ENCODE data around the gene TANGO2.

TANGO2 gene

DNA sequence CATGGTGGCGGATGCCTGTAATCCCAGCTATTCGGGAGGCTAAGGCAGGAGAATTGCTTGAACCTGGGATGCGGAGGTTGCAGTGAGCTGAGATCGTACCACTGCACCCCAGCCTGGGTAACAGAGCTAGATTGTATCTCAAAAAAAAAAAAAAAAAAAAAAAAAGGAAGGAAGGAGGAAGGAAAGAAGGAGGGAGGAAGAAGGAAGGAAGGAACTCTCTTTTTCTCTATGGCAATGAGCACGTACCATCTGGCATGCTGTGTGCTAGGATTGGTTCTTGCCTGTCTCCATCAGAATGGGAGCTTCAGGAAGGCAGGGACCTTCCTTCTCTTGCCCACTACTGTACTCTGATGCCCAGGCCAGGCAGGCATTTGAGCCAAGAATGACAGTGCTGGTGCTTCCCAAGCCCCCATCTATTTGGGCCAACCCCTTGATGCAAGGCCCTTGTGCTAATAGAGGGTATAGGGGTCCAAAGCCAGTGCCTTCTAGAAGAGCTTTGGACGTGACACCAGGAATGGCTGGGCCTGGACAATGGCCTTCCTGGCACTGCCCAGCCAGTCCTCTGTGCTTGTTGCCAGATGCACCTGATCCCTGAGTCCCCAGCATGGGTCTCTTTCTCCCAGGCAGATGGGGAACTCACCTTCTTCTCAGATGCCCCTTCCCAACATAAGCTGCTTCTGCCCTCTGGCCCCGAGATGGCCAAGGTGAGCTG lies 48.6 kb downstream of the TANGO2 start:
- H3K27me3 Mint-ChIP-seq: no peaks in the 10 kb centered on the region
- no peak overlapping the region for H3K4me3 Mint-ChIP-seq
- H3K4me1 Mint-ChIP-seq: no peaks in the 10 kb centered on the region
- no peak for ATAC-seq
- DNase-seq: no peak
- no peaks in the 10 kb centered on the region for H3K9me3 Mint-ChIP-seq
- H3K27ac Mint-ChIP-seq: no peak overlapping the region
- no peaks in the 10 kb centered on the region for H3K36me3 Mint-ChIP-seq (ENCODE audit: low read depth)

- Mint-ChIP-seq H3K4me3 (no peak overlapping the region), H3K27me3 (no peaks in the 10 kb centered on the region), H3K27ac (no peak overlapping the region), H3K36me3 (ENCODE audit: low read depth) (no peaks in the 10 kb centered on the region), H3K4me1 (no peaks in the 10 kb centered on the region), H3K9me3 (no peaks in the 10 kb centered on the region)
- ATAC-seq (no peak), DNase-seq (no peak)
These were observed 50.6 kb downstream of the TANGO2 start for GRCh38 chr22:20071524-20071972.

- ATAC-seq (no peak), DNase-seq (no peak)
- H3K27ac Mint-ChIP-seq: no peak overlapping the region
- no peaks in the 10 kb centered on the region for H3K27me3 Mint-ChIP-seq
- H3K9me3 Mint-ChIP-seq: no peaks in the 10 kb centered on the region
- peaks cover 3% of the 10 kb centered on the region for H3K36me3 Mint-ChIP-seq (ENCODE audit: low read depth)
- peaks cover 16% of the 10 kb centered on the region for H3K4me1 Mint-ChIP-seq
- H3K4me3 Mint-ChIP-seq: no peak overlapping the region
These were observed 55.8 kb downstream of the TANGO2 start for GRCh38 chr22:20076627-20077172.

DNA sequence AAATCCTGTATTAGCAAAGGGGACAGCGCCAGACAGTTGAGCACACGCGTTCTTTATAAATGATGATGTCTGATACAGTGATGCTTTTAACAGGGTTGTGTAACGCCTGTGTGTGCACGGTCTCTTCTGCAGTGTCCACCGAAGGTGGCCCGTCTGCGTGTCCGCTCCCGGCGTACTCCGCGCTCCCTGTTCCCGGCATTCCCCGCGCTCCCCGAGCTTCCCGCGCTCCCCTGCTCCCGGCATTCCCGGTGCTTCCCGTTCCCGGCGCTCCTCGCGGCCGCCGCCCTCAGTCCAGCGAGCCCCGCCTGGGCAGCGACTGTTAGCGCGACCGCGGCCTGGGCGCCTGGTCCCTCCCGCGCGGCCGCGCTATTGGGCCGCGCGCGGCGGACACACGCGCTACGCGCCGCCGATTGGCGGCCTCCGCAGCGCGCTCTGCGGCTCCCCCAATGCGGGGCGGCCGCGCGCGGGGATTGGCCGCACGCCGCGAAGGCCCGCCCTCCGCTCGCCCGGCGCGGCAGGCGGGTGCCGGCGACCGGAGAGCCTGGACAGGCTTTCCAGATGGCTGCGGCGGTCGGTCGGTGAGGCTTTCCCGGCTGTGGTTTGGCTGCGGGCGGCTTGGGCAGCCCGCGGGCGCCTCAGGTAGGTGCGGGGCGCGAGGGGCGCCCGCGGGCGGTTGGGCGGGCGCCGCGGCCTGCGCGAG lies 59.0 kb downstream of the TANGO2 start, which contains the start of gene DGCR8:
Gene DGCR8 (plus strand): TSS at position 497 of the 700 bp plus-strand sequence. CDS start 5,723 bp downstream, outside the sequence.
- no peaks in the 10 kb centered on the region for H3K9me3 Mint-ChIP-seq
- peak; percentile 75 for DNase-seq
- no peaks in the 10 kb centered on the region for H3K27me3 Mint-ChIP-seq
- H3K4me1 Mint-ChIP-seq: peaks cover 43% of the 10 kb centered on the region
- H3K27ac Mint-ChIP-seq: peak within 1 kb of the TSS; percentile 84
- peak; percentile 94 for ATAC-seq
- H3K36me3 Mint-ChIP-seq (ENCODE audit: low read depth): peaks cover 3% of the 10 kb centered on the region
- peak within 1 kb of the TSS; percentile 91 for H3K4me3 Mint-ChIP-seq

GRCh38 chr22:20080445-20080775 lies 59.5 kb downstream of the TANGO2 start:
- DNase-seq (peak; percentile 77), ATAC-seq (peak; percentile 70)
- H3K9me3 Mint-ChIP-seq: no peaks in the 10 kb centered on the region
- no peaks in the 10 kb centered on the region for H3K27me3 Mint-ChIP-seq
- H3K4me3 Mint-ChIP-seq: peak overlapping the region; percentile 91
- peak overlapping the region; percentile 84 for H3K27ac Mint-ChIP-seq
- H3K36me3 Mint-ChIP-seq (ENCODE audit: low read depth): peaks cover 7% of the 10 kb centered on the region
- H3K4me1 Mint-ChIP-seq: peaks cover 47% of the 10 kb centered on the region

DNA sequence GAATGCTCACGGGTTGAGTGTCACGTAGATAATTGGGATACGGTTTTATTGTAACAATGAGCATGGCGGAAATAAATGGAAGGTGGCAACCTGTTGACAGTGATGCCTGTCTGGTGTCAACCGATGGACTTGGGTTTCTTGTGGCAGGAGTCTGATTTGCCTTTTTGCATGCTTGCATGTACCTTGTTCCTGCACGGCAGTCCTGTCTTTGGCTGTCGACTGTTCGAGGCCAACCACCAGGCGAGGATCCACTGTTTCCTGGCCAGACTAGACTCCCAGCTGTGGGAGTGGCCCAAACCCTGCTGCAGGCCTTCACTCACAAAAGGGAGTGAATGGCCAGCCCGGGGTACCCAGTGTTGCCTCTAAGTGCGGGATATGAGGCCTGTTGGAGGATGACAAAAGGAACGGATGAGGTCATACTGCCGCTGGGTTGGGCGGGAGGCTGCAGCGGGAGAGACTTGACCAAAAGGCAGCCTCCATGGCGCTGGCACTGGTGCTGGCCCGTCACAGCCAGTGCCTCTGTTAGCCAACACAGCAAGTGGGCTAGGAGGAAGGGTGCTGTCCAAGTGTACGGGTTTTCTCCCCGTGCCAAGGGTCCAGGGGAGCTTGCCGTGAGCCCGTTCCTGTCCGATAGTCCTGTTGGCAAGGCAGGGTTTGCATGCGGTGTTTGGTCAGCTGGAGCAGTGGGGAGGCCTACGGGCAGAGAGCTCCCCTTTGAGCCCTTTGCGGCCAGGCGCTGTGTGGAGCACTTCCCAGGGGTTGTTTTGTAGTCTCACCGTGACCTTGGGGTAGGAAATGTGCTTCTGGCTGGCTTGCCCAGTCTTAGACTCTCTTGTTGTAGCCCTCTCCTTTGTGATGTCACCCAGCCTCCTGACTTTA lies 60.1 kb downstream of the TANGO2 start:
- Mint-ChIP-seq H3K9me3 (no peaks in the 10 kb centered on the region), H3K27ac (peak overlapping the region; percentile 84), H3K4me3 (peak overlapping the region; percentile 91), H3K27me3 (no peaks in the 10 kb centered on the region), H3K36me3 (ENCODE audit: low read depth) (peaks cover 13% of the 10 kb centered on the region), H3K4me1 (peaks cover 48% of the 10 kb centered on the region)
- no peak for ATAC-seq
- DNase-seq: no peak

DNA sequence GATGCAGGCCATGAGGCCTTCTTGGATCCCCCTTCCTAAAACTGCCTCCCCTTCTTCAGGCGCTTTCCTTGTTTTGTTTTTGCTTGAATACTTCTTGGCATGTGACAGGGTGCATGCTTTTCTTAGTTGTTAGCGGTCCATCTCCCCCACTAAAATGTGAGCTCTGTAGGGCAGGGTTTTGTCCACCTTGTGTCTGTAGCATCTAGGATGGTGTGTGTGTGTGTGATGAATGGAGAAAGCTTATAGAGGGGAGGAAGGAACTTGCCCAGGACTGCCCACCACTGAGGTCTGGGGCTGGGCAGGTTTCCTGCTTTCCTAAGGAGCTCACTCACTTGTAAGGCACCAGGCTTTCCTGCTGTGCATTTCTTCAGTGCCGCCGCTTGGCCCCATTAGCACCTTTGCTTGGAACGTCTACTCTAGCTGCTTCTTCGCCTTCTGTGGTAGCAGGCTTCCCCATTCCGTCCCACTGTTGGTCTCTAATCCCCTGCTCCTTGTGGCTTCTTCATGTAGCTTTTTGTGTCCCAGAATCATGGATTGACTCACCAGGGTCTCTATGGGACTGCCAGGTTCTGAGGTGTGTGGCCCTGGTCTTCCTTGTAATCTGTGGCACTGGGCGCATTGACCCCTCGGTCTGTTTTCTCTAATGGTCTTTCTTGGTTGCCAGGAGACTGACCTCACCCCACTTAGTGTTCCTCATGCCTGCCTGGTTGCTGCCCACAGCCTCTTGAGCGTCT lies 62.4 kb downstream of the TANGO2 start:
- no peak for DNase-seq
- ATAC-seq: no peak
- H3K27ac Mint-ChIP-seq: peak overlapping the region; percentile 19
- no peaks in the 10 kb centered on the region for H3K9me3 Mint-ChIP-seq
- peaks cover 32% of the 10 kb centered on the region for H3K36me3 Mint-ChIP-seq (ENCODE audit: low read depth)
- no peak overlapping the region for H3K4me3 Mint-ChIP-seq
- H3K27me3 Mint-ChIP-seq: no peaks in the 10 kb centered on the region
- peaks cover 57% of the 10 kb centered on the region for H3K4me1 Mint-ChIP-seq

GRCh38 chr22:20083891-20084546 lies 63.1 kb downstream of the TANGO2 start:
- no peaks in the 10 kb centered on the region for H3K27me3 Mint-ChIP-seq
- H3K36me3 Mint-ChIP-seq (ENCODE audit: low read depth): peaks cover 38% of the 10 kb centered on the region
- ATAC-seq (no peak), DNase-seq (no peak)
- H3K4me1 Mint-ChIP-seq: peaks cover 57% of the 10 kb centered on the region
- no peak overlapping the region for H3K4me3 Mint-ChIP-seq
- no peak overlapping the region for H3K27ac Mint-ChIP-seq
- H3K9me3 Mint-ChIP-seq: no peaks in the 10 kb centered on the region

DNA sequence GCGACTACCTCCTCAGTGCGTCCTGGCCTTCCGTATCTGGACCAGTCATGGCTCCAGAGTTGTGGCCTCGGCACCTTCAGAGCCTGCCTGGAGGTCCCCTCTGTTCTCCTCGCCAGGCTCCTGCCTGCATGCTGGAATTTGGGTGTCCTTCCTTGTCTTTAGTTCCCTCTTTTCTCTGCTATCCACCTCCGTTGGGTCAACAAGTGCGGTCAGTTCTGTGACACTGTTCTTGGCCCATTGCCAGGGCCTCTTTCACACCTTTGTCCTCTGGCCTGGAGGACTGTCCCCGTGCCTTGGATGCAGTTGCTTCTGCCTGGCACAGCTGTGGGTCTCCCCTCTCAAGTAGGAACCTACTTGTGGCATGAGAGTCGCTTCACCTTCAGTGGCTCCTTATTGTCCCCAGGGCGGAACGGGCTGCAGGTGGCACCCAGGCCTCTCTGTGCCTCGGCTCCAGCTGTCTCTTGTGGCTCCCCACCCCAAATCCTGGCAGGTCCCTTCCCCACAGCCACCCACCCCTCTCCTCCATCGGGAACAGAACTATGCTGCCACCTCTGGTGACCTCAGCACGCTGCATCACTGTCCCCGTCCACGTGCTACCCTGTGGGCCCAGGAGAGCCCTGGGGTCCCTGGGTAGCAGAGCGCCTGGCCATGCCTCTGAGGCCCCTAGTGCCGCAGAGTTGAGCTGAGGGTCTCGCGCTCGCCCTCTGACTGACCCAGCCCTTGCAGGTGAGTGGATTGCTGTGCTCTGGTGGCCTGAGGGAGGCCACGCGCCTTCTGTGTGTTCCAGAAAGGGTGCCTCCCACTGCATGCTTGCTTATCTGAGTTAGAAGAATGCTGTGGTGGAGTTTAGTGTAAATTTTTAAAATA lies 63.9 kb downstream of the TANGO2 start:
- DNase-seq (peak; percentile 51), ATAC-seq (no peak)
- peaks cover 44% of the 10 kb centered on the region for H3K36me3 Mint-ChIP-seq (ENCODE audit: low read depth)
- no peak overlapping the region for H3K4me3 Mint-ChIP-seq
- H3K27ac Mint-ChIP-seq: peak overlapping the region; percentile 54
- no peaks in the 10 kb centered on the region for H3K27me3 Mint-ChIP-seq
- H3K4me1 Mint-ChIP-seq: peaks cover 53% of the 10 kb centered on the region
- H3K9me3 Mint-ChIP-seq: no peaks in the 10 kb centered on the region

- Mint-ChIP-seq H3K4me1 (peaks cover 55% of the 10 kb centered on the region), H3K27me3 (no peaks in the 10 kb centered on the region), H3K27ac (no peak overlapping the region), H3K9me3 (no peaks in the 10 kb centered on the region), H3K4me3 (no peak overlapping the region), H3K36me3 (ENCODE audit: low read depth) (peaks cover 53% of the 10 kb centered on the region)
- DNase-seq: no peak
- no peak for ATAC-seq
These were observed 64.7 kb downstream of the TANGO2 start for GRCh38 chr22:20085651-20086050.

- no peaks in the 10 kb centered on the region for H3K27me3 Mint-ChIP-seq
- H3K4me1 Mint-ChIP-seq: peaks cover 55% of the 10 kb centered on the region
- DNase-seq (no peak), ATAC-seq (no peak)
- no peak overlapping the region for H3K27ac Mint-ChIP-seq
- peaks cover 56% of the 10 kb centered on the region for H3K36me3 Mint-ChIP-seq (ENCODE audit: low read depth)
- no peak overlapping the region for H3K4me3 Mint-ChIP-seq
- no peaks in the 10 kb centered on the region for H3K9me3 Mint-ChIP-seq
These were observed 65.2 kb downstream of the TANGO2 start for GRCh38 chr22:20086101-20086599.

DNA sequence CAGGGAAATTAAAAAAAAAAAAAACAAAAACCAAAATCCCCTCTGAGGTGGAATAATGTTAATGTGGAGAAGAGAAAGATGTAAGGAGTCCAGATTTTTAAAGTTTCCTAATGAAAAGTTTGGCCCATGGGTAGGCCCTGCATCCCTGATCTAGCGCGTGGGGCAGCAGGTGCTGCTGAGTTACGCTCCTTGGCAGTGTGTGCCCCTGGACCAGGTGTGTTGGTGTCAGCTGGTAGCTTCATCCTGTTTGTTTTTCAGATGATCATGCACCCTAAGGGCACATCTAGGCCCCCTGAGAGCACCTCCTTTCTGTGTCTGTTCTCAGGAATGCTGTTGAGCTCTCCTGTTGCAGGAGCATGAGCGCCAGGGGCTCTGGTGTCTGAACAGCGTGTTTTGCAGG lies 65.9 kb downstream of the TANGO2 start:
- H3K4me1 Mint-ChIP-seq: peaks cover 55% of the 10 kb centered on the region
- ATAC-seq (no peak), DNase-seq (no peak)
- H3K27ac Mint-ChIP-seq: no peak overlapping the region
- H3K36me3 Mint-ChIP-seq (ENCODE audit: low read depth): peaks cover 59% of the 10 kb centered on the region
- H3K9me3 Mint-ChIP-seq: no peaks in the 10 kb centered on the region
- H3K27me3 Mint-ChIP-seq: no peaks in the 10 kb centered on the region
- H3K4me3 Mint-ChIP-seq: no peak overlapping the region

Data from activated naive CD8-positive, alpha-beta T cell treated with anti-CD3 and anti-CD28 coated beads, Interleukin-2, amount 50 U/mL, for 24 hours (primary cell).